WI38 (cell line): ENCODE results near the gene ENTR1.

ENCODE experiments used
- H3K4me3 ChIP-seq: 2 replicates; pipeline ENCODE4 v1.5.1; 2011; ENCODE audit warnings: low read depth, mild to moderate bottlenecking, control low read depth, low read length
- CTCF ChIP-seq: IDR thresholded peaks from 2 replicates; pipeline ENCODE4 v1.5.1; 2012; ENCODE audit warnings: low read depth, mild to moderate bottlenecking, control low read depth, low read length

The ENTR1 gene

GRCh38 chr9:136401173-136401922 is 9.1 kb downstream of the ENTR1 start:
- TF ChIP-seq CTCF, result no peak
- H3K4me3 ChIP-seq, result no peak overlapping the region

DNA sequence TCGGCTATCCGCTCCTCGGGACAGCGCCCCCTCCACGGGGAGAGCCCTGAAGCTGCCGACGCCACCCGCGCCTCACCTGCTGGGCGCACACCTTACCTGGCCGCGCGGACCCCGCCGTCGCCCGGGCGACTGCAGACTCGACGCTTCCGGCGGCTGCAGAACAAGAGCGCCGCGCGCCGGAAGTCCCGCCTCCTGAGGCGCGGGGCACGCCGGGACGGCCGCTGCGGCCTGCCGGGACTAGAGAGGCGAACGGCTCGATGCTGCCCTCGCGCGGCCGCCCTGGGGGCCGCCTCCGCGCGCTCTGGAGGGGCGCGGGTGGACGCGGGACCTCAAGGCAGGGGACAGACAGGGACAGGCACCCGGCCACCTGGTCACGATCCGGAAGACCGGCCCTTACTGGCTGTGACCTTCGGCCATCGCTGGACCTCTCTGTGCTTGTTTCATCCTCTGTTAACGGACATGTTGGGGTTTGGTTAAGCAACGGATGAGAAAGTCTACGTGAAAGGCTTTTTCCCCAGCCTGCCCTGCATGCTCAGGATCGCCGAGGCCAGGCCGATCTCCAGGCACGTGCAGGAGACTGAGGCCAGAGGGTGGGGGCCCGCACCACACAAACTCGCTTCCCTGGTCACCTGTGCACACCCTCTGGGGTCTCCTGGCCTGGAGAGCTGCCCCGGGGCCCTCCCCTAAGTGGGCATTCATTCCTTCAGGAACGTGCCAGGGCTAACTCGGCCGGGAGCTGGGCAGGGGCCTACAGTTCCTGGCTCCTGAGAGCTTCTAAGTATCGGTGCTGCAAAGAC is 10.2 kb downstream of the ENTR1 start, which contains the start of gene SNAPC4:
Gene SNAPC4 (minus strand): TSS at position 133 of the 797 bp plus-strand sequence. CDS start 1,742 bp downstream, outside the sequence.
- H3K4me3 ChIP-seq, result peak within 1 kb of the TSS; percentile 83
- TF ChIP-seq CTCF, result peak; percentile 73

- no peak for TF ChIP-seq CTCF
Observed at GRCh38 chr9:136399176-136400037, 11.0 kb downstream of the ENTR1 start.

GRCh38 chr9:136398286-136398685 is 12.1 kb downstream of the ENTR1 start:
- no peak for TF ChIP-seq CTCF
- no peak overlapping the region; the same call in 1 of the 2 replicates for H3K4me3 ChIP-seq

More at GRCh38 chr9:136399176-136400037, 11.0 kb downstream of the ENTR1 start:
- H3K4me3 ChIP-seq, result peak overlapping the region; percentile 83

DNA sequence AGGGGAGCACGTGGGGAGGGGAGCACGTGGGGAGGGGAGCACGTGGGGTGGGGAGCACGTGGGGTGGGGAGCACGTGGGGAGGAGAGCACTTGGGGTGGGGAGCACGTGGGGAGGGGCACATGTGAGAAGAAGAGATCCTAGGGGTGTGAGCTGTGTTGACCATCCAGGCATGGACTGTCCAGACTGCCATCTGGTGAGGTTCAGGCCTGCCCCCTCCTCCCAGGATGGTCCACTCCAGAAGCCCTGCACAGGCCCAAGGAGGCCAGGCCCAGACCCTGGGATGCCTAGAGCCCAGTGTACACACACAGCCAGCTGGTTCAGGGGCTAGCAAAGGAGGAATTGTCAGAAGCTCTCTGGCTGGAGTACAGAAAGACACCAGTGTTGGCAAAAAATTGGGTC is 12.8 kb downstream of the ENTR1 start:
- no peak for TF ChIP-seq CTCF
- no peak overlapping the region for H3K4me3 ChIP-seq

- no peak overlapping the region for H3K4me3 ChIP-seq
- TF ChIP-seq CTCF, result no peak
Observed at GRCh38 chr9:136396219-136396515, 14.2 kb downstream of the ENTR1 start.
